RWPE2 (cell line): ENCODE results near the gene TCERG1L.

Experiments
- ATAC-seq: fragments of 200-7000 bp; cut with Tn5 transposase; 3 replicates; pipeline ENCODE4 v1.9.1; 2021; ENCODE audit warnings: low read depth
- DNase-seq: peaks from one replicate; pipeline ENCODE4 v3.0.0-alpha.2; 2020; ENCODE audit warnings: low spot score
- H3K27ac ChIP-seq: fragments of 450-650 bp; 2 replicates; pipeline ENCODE4 v1.5.1; 2017; ENCODE audit warnings: mild to moderate bottlenecking; ENCODE audit not compliant: poor library complexity, severe bottlenecking
- H3K27me3 ChIP-seq: fragments of 250-450 bp; sonication (Bioruptor Pico); 2 replicates; pipeline ENCODE4 v1.5.1; 2021; ENCODE audit warnings: mild to moderate bottlenecking, moderate library complexity; ENCODE audit not compliant: insufficient read depth, poor library complexity, severe bottlenecking
- H3K36me3 ChIP-seq: fragments of 250-450 bp; sonication (Bioruptor Pico); 2 replicates; pipeline ENCODE4 v1.5.1; 2020; ENCODE audit warnings: low read depth, mild to moderate bottlenecking, moderate library complexity
- H3K4me1 ChIP-seq: fragments of 250-450 bp; sonication (Bioruptor Pico); 2 replicates; pipeline ENCODE4 v1.5.1; 2021; ENCODE audit warnings: mild to moderate bottlenecking, moderate library complexity; ENCODE audit not compliant: insufficient read depth, poor library complexity, severe bottlenecking
- H3K4me3 ChIP-seq: fragments of 250-450 bp; sonication (Bioruptor Pico); 2 replicates; pipeline ENCODE4 v1.5.1; 2021; ENCODE audit warnings: mild to moderate bottlenecking, moderate library complexity; ENCODE audit not compliant: severe bottlenecking
- H3K9me3 ChIP-seq: fragments of 250-450 bp; sonication (Bioruptor Pico); 2 replicates; pipeline ENCODE4 v1.5.1; 2021; ENCODE audit warnings: mild to moderate bottlenecking, moderate library complexity; ENCODE audit not compliant: severe bottlenecking
- CTCF ChIP-seq: fragments of 450-650 bp; IDR thresholded peaks from one replicate; pipeline ENCODE4 v1.5.1; 2017; ENCODE audit warnings: mild to moderate bottlenecking, moderate library complexity; ENCODE audit not compliant: poor library complexity, severe bottlenecking

Gene TCERG1L

GRCh38 chr10:131253931-131254858, 57.3 kb downstream of the TCERG1L start:
- ATAC-seq (no peak), DNase-seq (peak; percentile 43)
- Histone ChIP-seq H3K9me3 (no peaks in the 10 kb centered on the region), H3K27me3 (no peaks in the 10 kb centered on the region), H3K36me3 (no peaks in the 10 kb centered on the region), H3K4me3 (no peak overlapping the region), H3K4me1 (no peaks in the 10 kb centered on the region), H3K27ac (no peak overlapping the region)
- TF ChIP-seq CTCF: no peak

- no peaks in the 10 kb centered on the region for H3K9me3 ChIP-seq
- no peak for TF ChIP-seq CTCF
- ATAC-seq: no peak
- no peak overlapping the region for H3K27ac ChIP-seq
- no peaks in the 10 kb centered on the region for H3K27me3 ChIP-seq
- H3K4me3 ChIP-seq: no peak overlapping the region
- H3K36me3 ChIP-seq: no peaks in the 10 kb centered on the region
- peak; percentile 41 for DNase-seq
- no peaks in the 10 kb centered on the region for H3K4me1 ChIP-seq
Measured at GRCh38 chr10:131252567-131253276, 58.8 kb downstream of the TCERG1L start.

GRCh38 chr10:131251146-131251541, 60.4 kb downstream of the TCERG1L start:
- H3K27ac ChIP-seq: no peak overlapping the region
- H3K4me1 ChIP-seq: no peaks in the 10 kb centered on the region
- peak; percentile 38 for DNase-seq
- H3K27me3 ChIP-seq: no peaks in the 10 kb centered on the region
- H3K9me3 ChIP-seq: no peaks in the 10 kb centered on the region
- no peaks in the 10 kb centered on the region for H3K36me3 ChIP-seq
- TF ChIP-seq CTCF: no peak
- ATAC-seq: no peak
- no peak overlapping the region for H3K4me3 ChIP-seq

GRCh38 chr10:131250454-131251145, 60.9 kb downstream of the TCERG1L start:
- no peak for ATAC-seq
- no peak for TF ChIP-seq CTCF
- no peaks in the 10 kb centered on the region for H3K36me3 ChIP-seq
- peak; percentile 49 for DNase-seq
- no peak overlapping the region for H3K4me3 ChIP-seq
- H3K4me1 ChIP-seq: no peaks in the 10 kb centered on the region
- H3K27me3 ChIP-seq: no peaks in the 10 kb centered on the region
- no peak overlapping the region for H3K27ac ChIP-seq
- no peaks in the 10 kb centered on the region for H3K9me3 ChIP-seq
